Measurements from ENCODE around the gene FOXD3. TPM values are rescaled to one million over a fixed set of nuclear protein-coding genes. Genes with fewer than 3 reads are reported as not detected.

Gene FOXD3
- total and polyA plus RNA-seq, 5 donors from 2014 or later, result not detected

GRCh38 chr1:63322944-63323864 lies 837 bp downstream of the FOXD3 start:
- DNase-seq, result peak in 2 of 3 donors; percentile 65 to 66
- Histone ChIP-seq H3K27me3 (ENCODE audit: control insufficient read depth, insufficient read depth, low read length) (peaks cover 55% of the 10 kb centered on the region), H3K27ac (ENCODE audit: insufficient read depth, low read length, poor library complexity, severe bottlenecking) (no peak overlapping the region), H3K36me3 (ENCODE audit: control insufficient read depth, insufficient read depth, low read length) (no peaks in the 10 kb centered on the region), H3K9me3 (ENCODE audit: control insufficient read depth in 2 of 2, low read length in 2 of 2) (peaks cover 15 to 33% of the 10 kb centered on the region in 2 experiments), H3K4me3 (ENCODE audit: low read depth, low read length) (peak overlapping the region; percentile 19), H3K4me1 (ENCODE audit: control insufficient read depth, insufficient read depth, low read length, poor library complexity, severe bottlenecking) (peaks cover 44% of the 10 kb centered on the region)
- Mint-ChIP-seq H3K27me3 (peaks cover 83% of the 10 kb centered on the region), H3K4me1 (peaks cover 7 to 54% (median 28%) of the 10 kb centered on the region in 4 donors), H3K36me3 (peaks cover 10% of the 10 kb centered on the region), H3K27ac (peak overlapping the region; percentile 38 to 73 (median 71)), H3K9me3 (peaks cover 3 to 37% (median 10%) of the 10 kb centered on the region in 7 donors), H3K4me3 (peak overlapping the region; percentile 84 to 93 (median 88))
- peak; percentile 56 to 62 for ATAC-seq (ENCODE audit: low read depth in 2 of 2)

- ATAC-seq (ENCODE audit: low read depth in 2 of 2) (no peak), DNase-seq (no peak)
- H3K4me1 ChIP-seq (ENCODE audit: control insufficient read depth, insufficient read depth, low read length, poor library complexity, severe bottlenecking), result peaks cover 44% of the 10 kb centered on the region
- H3K9me3 Mint-ChIP-seq, result peaks cover 2 to 33% (median 9%) of the 10 kb centered on the region in 7 donors
- H3K4me3 Mint-ChIP-seq, result peak overlapping the region; percentile 74 to 93 (median 87)
- H3K27ac ChIP-seq (ENCODE audit: insufficient read depth, low read length, poor library complexity, severe bottlenecking), result no peak overlapping the region
- H3K27ac Mint-ChIP-seq, result peak overlapping the region; percentile 38 to 71 (median 55)
- H3K9me3 ChIP-seq (ENCODE audit: control insufficient read depth in 2 of 2, low read length in 2 of 2), result peaks cover 13 to 23% of the 10 kb centered on the region in 2 experiments
- peaks cover 83% of the 10 kb centered on the region for H3K27me3 Mint-ChIP-seq
- H3K27me3 ChIP-seq (ENCODE audit: control insufficient read depth, insufficient read depth, low read length), result peaks cover 56% of the 10 kb centered on the region
- no peak overlapping the region for H3K4me3 ChIP-seq (ENCODE audit: low read depth, low read length)
- H3K36me3 Mint-ChIP-seq, result peaks cover 8% of the 10 kb centered on the region
- H3K4me1 Mint-ChIP-seq, result peaks cover 11 to 47% (median 25%) of the 10 kb centered on the region in 4 donors
- H3K36me3 ChIP-seq (ENCODE audit: control insufficient read depth, insufficient read depth, low read length), result no peaks in the 10 kb centered on the region
These were observed 1.8 kb downstream of the FOXD3 start for GRCh38 chr1:63323865-63324778.

GRCh38 chr1:63324779-63325119 lies 2.4 kb downstream of the FOXD3 start:
- peaks cover 5% of the 10 kb centered on the region for H3K36me3 Mint-ChIP-seq
- peaks cover 48% of the 10 kb centered on the region for H3K4me1 ChIP-seq (ENCODE audit: control insufficient read depth, insufficient read depth, low read length, poor library complexity, severe bottlenecking)
- H3K9me3 Mint-ChIP-seq, result peaks cover 0 to 30% (median 6%) of the 10 kb centered on the region in 7 donors
- peaks cover 15 to 49% (median 26%) of the 10 kb centered on the region in 4 donors for H3K4me1 Mint-ChIP-seq
- peaks cover 9 to 17% of the 10 kb centered on the region in 2 experiments for H3K9me3 ChIP-seq (ENCODE audit: control insufficient read depth in 2 of 2, low read length in 2 of 2)
- peak overlapping the region in 1 of 3 donors; percentile 64 for H3K27ac Mint-ChIP-seq
- no peak overlapping the region for H3K4me3 ChIP-seq (ENCODE audit: low read depth, low read length)
- ATAC-seq (ENCODE audit: low read depth in 2 of 2), result no peak
- peaks cover 56% of the 10 kb centered on the region for H3K27me3 ChIP-seq (ENCODE audit: control insufficient read depth, insufficient read depth, low read length)
- peak overlapping the region in 3 of 4 donors; percentile 74 to 90 (median 84) for H3K4me3 Mint-ChIP-seq
- H3K36me3 ChIP-seq (ENCODE audit: control insufficient read depth, insufficient read depth, low read length), result no peaks in the 10 kb centered on the region
- no peak overlapping the region for H3K27ac ChIP-seq (ENCODE audit: insufficient read depth, low read length, poor library complexity, severe bottlenecking)
- H3K27me3 Mint-ChIP-seq, result peaks cover 81% of the 10 kb centered on the region
- no peak for DNase-seq

- Mint-ChIP-seq H3K4me1 (peaks cover 15 to 46% (median 26%) of the 10 kb centered on the region in 4 donors), H3K36me3 (peaks cover 5% of the 10 kb centered on the region), H3K27me3 (peaks cover 78% of the 10 kb centered on the region), H3K9me3 (peaks cover 0 to 26% (median 6%) of the 10 kb centered on the region in 7 donors), H3K4me3 (peak overlapping the region in 3 of 4 donors; percentile 19 to 90 (median 74)), H3K27ac (peak overlapping the region in 2 of 3 donors; percentile 60 to 85)
- H3K36me3 ChIP-seq (ENCODE audit: control insufficient read depth, insufficient read depth, low read length), result no peaks in the 10 kb centered on the region
- peaks cover 54% of the 10 kb centered on the region for H3K27me3 ChIP-seq (ENCODE audit: control insufficient read depth, insufficient read depth, low read length)
- H3K9me3 ChIP-seq (ENCODE audit: control insufficient read depth in 2 of 2, low read length in 2 of 2), result peaks cover 9 to 17% of the 10 kb centered on the region in 2 experiments
- DNase-seq (no peak), ATAC-seq (ENCODE audit: low read depth in 2 of 2) (no peak)
- H3K4me1 ChIP-seq (ENCODE audit: control insufficient read depth, insufficient read depth, low read length, poor library complexity, severe bottlenecking), result peaks cover 54% of the 10 kb centered on the region
- H3K4me3 ChIP-seq (ENCODE audit: low read depth, low read length), result no peak overlapping the region
- no peak overlapping the region for H3K27ac ChIP-seq (ENCODE audit: insufficient read depth, low read length, poor library complexity, severe bottlenecking)
These were observed 3.1 kb downstream of the FOXD3 start for GRCh38 chr1:63325279-63325985.

GRCh38 chr1:63326106-63326472 lies 3.7 kb downstream of the FOXD3 start:
- H3K9me3 Mint-ChIP-seq, result peaks cover 0 to 24% (median 6%) of the 10 kb centered on the region in 7 donors
- H3K4me1 ChIP-seq (ENCODE audit: control insufficient read depth, insufficient read depth, low read length, poor library complexity, severe bottlenecking), result peaks cover 47% of the 10 kb centered on the region
- no peak for DNase-seq

GRCh38 chr1:63326473-63327380 lies 4.4 kb downstream of the FOXD3 start:
- no peak for ATAC-seq (ENCODE audit: low read depth in 2 of 2)
- Mint-ChIP-seq H3K4me3 (peak overlapping the region; percentile 10 to 74 (median 48)), H3K4me1 (peaks cover 10 to 37% (median 26%) of the 10 kb centered on the region in 4 donors), H3K27me3 (peaks cover 77% of the 10 kb centered on the region), H3K9me3 (peaks cover 0 to 18% (median 2%) of the 10 kb centered on the region in 7 donors), H3K27ac (peak overlapping the region in 2 of 3 donors; percentile 85 to 91), H3K36me3 (peaks cover 1% of the 10 kb centered on the region)
- Histone ChIP-seq H3K27me3 (ENCODE audit: control insufficient read depth, insufficient read depth, low read length) (peaks cover 60% of the 10 kb centered on the region), H3K27ac (ENCODE audit: insufficient read depth, low read length, poor library complexity, severe bottlenecking) (no peak overlapping the region), H3K4me3 (ENCODE audit: low read depth, low read length) (no peak overlapping the region), H3K4me1 (ENCODE audit: control insufficient read depth, insufficient read depth, low read length, poor library complexity, severe bottlenecking) (peaks cover 44% of the 10 kb centered on the region), H3K36me3 (ENCODE audit: control insufficient read depth, insufficient read depth, low read length) (no peaks in the 10 kb centered on the region), H3K9me3 (ENCODE audit: control insufficient read depth in 2 of 2, low read length in 2 of 2) (peaks cover 9 to 15% of the 10 kb centered on the region in 2 experiments)
- peak in 1 of 3 donors; percentile 18 for DNase-seq

More at GRCh38 chr1:63326106-63326472, 3.7 kb downstream of the FOXD3 start:
- peaks cover 78% of the 10 kb centered on the region for H3K27me3 Mint-ChIP-seq
- H3K36me3 ChIP-seq (ENCODE audit: control insufficient read depth, insufficient read depth, low read length), result no peaks in the 10 kb centered on the region
- H3K9me3 ChIP-seq (ENCODE audit: control insufficient read depth in 2 of 2, low read length in 2 of 2), result peaks cover 9 to 17% of the 10 kb centered on the region in 2 experiments
- no peak overlapping the region for H3K27ac ChIP-seq (ENCODE audit: insufficient read depth, low read length, poor library complexity, severe bottlenecking)
- no peak for ATAC-seq (ENCODE audit: low read depth in 2 of 2)
- H3K36me3 Mint-ChIP-seq, result peaks cover 5% of the 10 kb centered on the region
- peak overlapping the region in 2 of 3 donors; percentile 60 to 85 for H3K27ac Mint-ChIP-seq
- H3K4me1 Mint-ChIP-seq, result peaks cover 15 to 43% (median 31%) of the 10 kb centered on the region in 4 donors
- peaks cover 60% of the 10 kb centered on the region for H3K27me3 ChIP-seq (ENCODE audit: control insufficient read depth, insufficient read depth, low read length)
- peak overlapping the region in 3 of 4 donors; percentile 3 to 74 (median 10) for H3K4me3 Mint-ChIP-seq
- no peak overlapping the region for H3K4me3 ChIP-seq (ENCODE audit: low read depth, low read length)

Data from CD4-positive, CD25-positive, alpha-beta regulatory T cell (primary cell).